K562 (cell line): ENCODE results near the gene DSTYK. TPM values are rescaled to one million over a fixed set of nuclear protein-coding genes. Genes with fewer than 3 reads are reported as not detected.

ENCODE experiments used
- CBX1 ChIP-seq: sonication (generic); IDR thresholded peaks from 2 replicates; pipeline ENCODE4 v1.6.1; 2016; ENCODE audit warnings: antibody characterized with exemption, low read depth, mild to moderate bottlenecking
- CEBPG ChIP-seq, 3 experiments: fragments of 200-800 bp in 1 of 3; sonication (Bioruptor generic) in 1 of 3; sonication (generic) in 1 of 3; formaldehyde crosslinking in 1 of 3; IDR thresholded peaks in 2 of 3; conservative IDR thresholded peaks in 1 of 3; 2 replicates each; pipeline versions ENCODE4 v1.6.1 to v1.8.0; 2016 to 2022; ENCODE audit warnings: missing compliant biosample characterization in 2 of 3, missing genetic modification characterization in 2 of 3, mild to moderate bottlenecking in 1 of 3, missing genetic modification reagents in 1 of 3
- CEBPZ ChIP-seq: fragments of 150-350 bp; IDR thresholded peaks from 2 replicates; pipeline ENCODE4 v1.6.1; 2014; ENCODE audit warnings: low read depth, mild to moderate bottlenecking, low read length, borderline replicate concordance
- E2F1 ChIP-seq: sonication (generic); formaldehyde crosslinking; IDR thresholded peaks from 2 replicates; pipeline ENCODE4 v1.8.1; 2023; ENCODE audit warnings: mild to moderate bottlenecking, missing genetic modification reagents, moderate library complexity
- EP300 ChIP-seq: IDR thresholded peaks from 2 replicates; pipeline ENCODE4 v1.6.1; 2012; ENCODE audit warnings: low read length, improper control_type of control experiment
- EZH2 ChIP-seq: IDR thresholded peaks from 2 replicates; pipeline ENCODE4 v1.6.1; 2012; ENCODE audit warnings: low read depth, mild to moderate bottlenecking, inconsistent platforms, low read length, borderline replicate concordance
- GTF2B ChIP-seq: IDR thresholded peaks from 2 replicates; pipeline ENCODE4 v1.6.1; 2011; ENCODE audit not compliant: insufficient read length; ENCODE audit errors: extremely low read depth
- HDAC1 ChIP-seq, 2 experiments: fragments of 450-650 bp; IDR thresholded peaks; 2 replicates each; pipeline ENCODE4 v1.6.1; 2016 to 2017; ENCODE audit warnings: inconsistent platforms in 1 of 2, mild to moderate bottlenecking in 1 of 2, moderate library complexity in 1 of 2
- HNRNPK ChIP-seq: fragments of 200-400 bp; formaldehyde crosslinking; IDR thresholded peaks from one replicate; pipeline ENCODE4 v1.6.1; 2018; ENCODE audit warnings: mild to moderate bottlenecking, low read depth, low read length; ENCODE audit not compliant: poor library complexity, severe bottlenecking
- RAD51 ChIP-seq: fragments of 450-650 bp; IDR thresholded peaks from 2 replicates; pipeline ENCODE4 v1.7.1; 2016; ENCODE audit warnings: low read depth, mild to moderate bottlenecking, borderline replicate concordance
- SMARCA4 ChIP-seq: fragments of 450-650 bp; IDR thresholded peaks from 2 replicates; pipeline ENCODE4 v1.6.1; 2016
- TCF3 ChIP-seq: sonication (generic); formaldehyde crosslinking; IDR thresholded peaks from 2 replicates; pipeline ENCODE4 v1.4.0; 2020; ENCODE audit warnings: mild to moderate bottlenecking, missing genetic modification reagents
- TEAD4 ChIP-seq, 2 experiments: sonication (generic) in 1 of 2; formaldehyde crosslinking in 1 of 2; IDR thresholded peaks; 2 replicates each; pipeline versions ENCODE4 v1.6.1 to v1.8.0; 2012 to 2022; ENCODE audit warnings: borderline replicate concordance in 1 of 2, inconsistent platforms in 1 of 2, low read length in 1 of 2, mild to moderate bottlenecking in 1 of 2, missing genetic modification reagents in 1 of 2
- TFAP4 ChIP-seq: sonication (generic); formaldehyde crosslinking; IDR thresholded peaks from 2 replicates; pipeline ENCODE4 v1.8.0; 2022; ENCODE audit warnings: missing genetic modification reagents, mild to moderate bottlenecking, moderate library complexity, borderline replicate concordance
- ZBTB33 ChIP-seq: sonication (generic); formaldehyde crosslinking; IDR thresholded peaks from 2 replicates; pipeline ENCODE4 v1.8.1; 2023; ENCODE audit warnings: mild to moderate bottlenecking, missing genetic modification reagents
- ZBTB7A ChIP-seq: IDR thresholded peaks from 2 replicates; pipeline ENCODE4 v1.6.1; 2011; ENCODE audit warnings: low read depth, mild to moderate bottlenecking, low read length, moderate library complexity, borderline replicate concordance; ENCODE audit not compliant: control insufficient read depth
- ZNF668 ChIP-seq: fragments of 250-450 bp; sonication (Bioruptor Pico); IDR thresholded peaks from 2 replicates; pipeline ENCODE4 v1.8.0; 2022; ENCODE audit warnings: mild to moderate bottlenecking, inconsistent platforms
- polyA plus RNA-seq, 8 experiments: library from polyadenylated mRNA; depleted of rRNA in 4 of 8; stranded (reverse) in 5 of 8; unstranded in 3 of 8; fragments of >200 nt; fragmentation: Nextera tagmentation in 2 of 8; fragmentation: Illumina TruSeq in 1 of 8; extraction: Ambion mirVana in 2 of 8; extraction: Trizol in 1 of 8; gene quantifications; 2 replicates each; pipeline versions ENCODE4 v1.2.1 to v1.2.3, GENCODE V29; 2011 to 2014; ENCODE audit warnings: inconsistent platforms in 1 of 8, missing spikeins in 1 of 8
- total RNA-seq, 7 experiments: library from RNA; depleted of rRNA in 6 of 7; stranded (reverse); fragments of >200 nt in 6 of 7; fragmentation: Illumina TruSeq in 2 of 7; extraction: Trizol in 2 of 7; gene quantifications; 2 replicates each; pipeline versions ENCODE4 v1.2.1 to v1.2.3, GENCODE V29; 2011 to 2021; ENCODE audit warnings: low replicate concordance in 1 of 7

Gene DSTYK
- total and polyA plus RNA-seq, 9 of the 15 experiments (the other 6 are each of a cell fraction or from before 2014, with no cell fraction given): 4.2 to 7.1 (median 6.2) TPM

GRCh38 chr1:205248793-205249601, 37.5 kb upstream of the DSTYK start (continued):
- TF ChIP-seq CEBPG (CRISPR knock-in tag; IDR thresholded peaks at IDR 0.05) (no peak), CEBPG (tag; conservative IDR thresholded peaks at IDR 0.05 in 1 of 2, IDR thresholded peaks at IDR 0.05 in 1 of 2) (no peak), SMARCA4 (peak; percentile 47; the same call in 1 of the 2 replicates), TFAP4 (0 out of 2 replicates have a peak, but pooled peaks have one; percentile 30), HNRNPK (no peak), E2F1 (CRISPR knock-in tag) (no peak), TEAD4 (IDR thresholded peaks at IDR 0.05; ENCODE audit: low read length) (peak; percentile 76), TEAD4 (CRISPR knock-in tag; IDR thresholded peaks at IDR 0.05; ENCODE audit: borderline replicate concordance) (no peak), RAD51 (no peak), GTF2B (no peak), ZNF668 (CRISPR knock-in tag) (no peak), TCF3 (CRISPR knock-in tag) (peak; percentile 92), ZBTB7A (no peak), ZBTB33 (CRISPR knock-in tag) (no peak), CEBPZ (no peak), CBX1 (no peak), EZH2 (no peak), HDAC1 (IDR thresholded peaks at IDR 0.05) (peak in 1 of 2 experiments; percentile 83; a peak in 2 of 4 replicates), EP300 (peak; percentile 75)
